Ishikawa (cell line): ENCODE measurements around the gene ZNF865.

Source experiments
- CEBPB ChIP-seq: IDR thresholded peaks from 2 replicates; pipeline ENCODE4 v1.6.1; 2012
- FOXM1 ChIP-seq: IDR thresholded peaks from 2 replicates; pipeline ENCODE4 v1.6.1; 2012; ENCODE audit warnings: low read depth, borderline replicate concordance
- RAD21 ChIP-seq: IDR thresholded peaks from 2 replicates; pipeline ENCODE4 v1.6.1; 2012; ENCODE audit warnings: low read depth
- REST ChIP-seq: IDR thresholded peaks from 2 replicates; pipeline ENCODE4 v1.6.1; 2012; ENCODE audit warnings: low read depth, mild to moderate bottlenecking
- TCF12 ChIP-seq: IDR thresholded peaks from 2 replicates; pipeline ENCODE4 v1.6.1; 2012; ENCODE audit warnings: low read depth
- YY1 ChIP-seq: IDR thresholded peaks from 2 replicates; pipeline ENCODE4 v1.6.1; 2012; ENCODE audit warnings: low read depth

- no peak for TF ChIP-seq YY1
- no peak for TF ChIP-seq CEBPB
- TF ChIP-seq FOXM1: no peak
- TF ChIP-seq REST: no peak
- TF ChIP-seq TCF12: no peak
- TF ChIP-seq RAD21: no peak
Observed at GRCh38 chr19:55613396-55613795, 7.9 kb downstream of the ZNF865 start.
